GM12872 (cell line): ENCODE results near the gene PTMA.

Experiments used
- CTCF ChIP-seq: IDR thresholded peaks from 3 replicates; pipeline ENCODE4 v1.5.1; 2011; ENCODE audit warnings: low read depth, mild to moderate bottlenecking, low read length, moderate library complexity; ENCODE audit not compliant: insufficient read depth

Gene PTMA

GRCh38 chr2:231671270-231672050, 36.9 kb upstream of the PTMA start:
- TF ChIP-seq CTCF = no peak

GRCh38 chr2:231672617-231673347, 35.5 kb upstream of the PTMA start:
- peak; percentile 68 for TF ChIP-seq CTCF

- TF ChIP-seq CTCF = no peak
Observed at GRCh38 chr2:231673348-231673770, 35.0 kb upstream of the PTMA start.

- peak; percentile 86 for TF ChIP-seq CTCF
Observed at GRCh38 chr2:231674587-231675338, 33.6 kb upstream of the PTMA start.

- TF ChIP-seq CTCF = no peak
Observed at GRCh38 chr2:231676243-231676642, 32.1 kb upstream of the PTMA start.

GRCh38 chr2:231677632-231678104, 30.7 kb upstream of the PTMA start:
- TF ChIP-seq CTCF = peak; percentile 95

- TF ChIP-seq CTCF = no peak
Observed at GRCh38 chr2:231679908-231680284, 28.4 kb upstream of the PTMA start.
